ENCODE data around the gene L3MBTL1.
A peak's percentile ranks its signal among the peaks of the same experiment; 100 is the strongest.
"Not testable (repeated sequence)": the region's sequence is repeated elsewhere in the genome, so short reads cannot be mapped to it uniquely, and the experiment has no call there.

Gene L3MBTL1

GRCh38 chr20:43560974-43561373, 53.5 kb downstream of the L3MBTL1 start:
- DNase-seq = no peak

- no peak for DNase-seq
Measured at GRCh38 chr20:43563429-43563828, 55.9 kb downstream of the L3MBTL1 start.

GRCh38 chr20:43563991-43564390, 56.5 kb downstream of the L3MBTL1 start:
- DNase-seq = no peak

GRCh38 chr20:43564455-43564854, 57.0 kb downstream of the L3MBTL1 start:
- no peak for DNase-seq

- no peak for DNase-seq
Measured at GRCh38 chr20:43564993-43565757, 57.7 kb downstream of the L3MBTL1 start.

- no peak for DNase-seq
Measured at GRCh38 chr20:43565758-43566104, 58.2 kb downstream of the L3MBTL1 start.

- no peak for DNase-seq
Measured at GRCh38 chr20:43567477-43567876, 60.0 kb downstream of the L3MBTL1 start.

- no peak for DNase-seq
Measured at GRCh38 chr20:43568706-43569105, 61.2 kb downstream of the L3MBTL1 start.

GRCh38 chr20:43569282-43569681, 61.8 kb downstream of the L3MBTL1 start:
- DNase-seq = no peak

- DNase-seq = no peak
Measured at GRCh38 chr20:43570496-43570895, 63.0 kb downstream of the L3MBTL1 start.

GRCh38 chr20:43571310-43571709, 63.8 kb downstream of the L3MBTL1 start:
- DNase-seq = no peak

- no peak for DNase-seq
Measured at GRCh38 chr20:43571771-43572170, 64.3 kb downstream of the L3MBTL1 start.

- DNase-seq = no peak
Measured at GRCh38 chr20:43572891-43573290, 65.4 kb downstream of the L3MBTL1 start.

- DNase-seq = no peak
Measured at GRCh38 chr20:43576108-43576507, 68.6 kb downstream of the L3MBTL1 start.

- no peak for DNase-seq
Measured at GRCh38 chr20:43579861-43580793, 72.6 kb downstream of the L3MBTL1 start.

GRCh38 chr20:43583133-43583864, 75.8 kb downstream of the L3MBTL1 start:
- no peak for DNase-seq

GRCh38 chr20:43583982-43584432, 76.5 kb downstream of the L3MBTL1 start:
- no peak for DNase-seq

- no peak for DNase-seq
Measured at GRCh38 chr20:43584448-43585136, 77.1 kb downstream of the L3MBTL1 start.

GRCh38 chr20:43586641-43587040, 79.1 kb downstream of the L3MBTL1 start:
- DNase-seq = no peak

GRCh38 chr20:43588526-43588925, 81.0 kb downstream of the L3MBTL1 start:
- DNase-seq = not testable (repeated sequence)

- no peak for DNase-seq
Measured at GRCh38 chr20:43590036-43590391, 82.5 kb downstream of the L3MBTL1 start.

- peak; percentile 69 for DNase-seq
Measured at GRCh38 chr20:43590392-43591303, 83.2 kb downstream of the L3MBTL1 start, which contains the start of gene IFT52. IFT52 (plus strand) TSS chr20:43590937; CDS start chr20:43594699, 3,762 bp downstream.

All from NCI-H2081 treated with DMSO at 0.1 percent for 48 hours (cell line).